H1 (cell line): ENCODE data around the gene WNT5A. TPM values are rescaled to one million over a fixed set of nuclear protein-coding genes. Genes with fewer than 3 reads are reported as not detected.

ENCODE experiments used
- CTCF ChIA-PET: fragments of 300-600 bp; sonication (Branson Sonifier 250); formaldehyde crosslinking; loops from one replicate; lab custom pipeline; 2021; ENCODE audit not compliant: partially characterized antibody; lab: Charles Lee
- POLR2A ChIA-PET: fragments of 300-600 bp; sonication (Branson Sonifier 250); formaldehyde crosslinking; loops from one replicate; lab custom pipeline; 2021; ENCODE audit warnings: inconsistent platforms; ENCODE audit not compliant: partially characterized antibody; lab: Charles Lee
- DNase-seq, 2 experiments: peaks; one replicate each; pipeline versions ENCODE4 v3.0.0 to v3.0.0-alpha.2; 2010 to 2022; ENCODE audit warnings: low spot score in 2 of 2, low read depth in 1 of 2, mixed read lengths in 1 of 2
- FAIRE-seq: peaks from 2 replicates; lab custom pipeline; 2011; peaks lifted over from hg19 to GRCh38; lab: Jason Lieb, UNC
- H2AFZ ChIP-seq: 2 replicates; pipeline ENCODE4 v1.8.1; 2012; ENCODE audit warnings: low read length, inconsistent platforms
- H2AK5ac ChIP-seq: 2 replicates; pipeline ENCODE4 v1.6.1; 2013; ENCODE audit warnings: low read depth, low read length
- H2BK120ac ChIP-seq: replicated peaks from 2 replicates; pipeline ENCODE3; 2013; ENCODE audit warnings: low read depth, low read length, inconsistent platforms
- H2BK12ac ChIP-seq: 2 replicates; pipeline ENCODE4 v1.6.1; 2013; ENCODE audit warnings: low read depth, low read length
- H2BK15ac ChIP-seq: 2 replicates; pipeline ENCODE4 v1.6.1; 2013; ENCODE audit warnings: low read length
- H2BK20ac ChIP-seq: 2 replicates; pipeline ENCODE4 v1.6.1; 2013; ENCODE audit warnings: low read length
- H2BK5ac ChIP-seq: 2 replicates; pipeline ENCODE4 v1.6.1; 2013; ENCODE audit warnings: low read depth, low read length
- H3K14ac ChIP-seq: 2 replicates; pipeline ENCODE4 v1.6.1; 2013; ENCODE audit warnings: inconsistent platforms; ENCODE audit not compliant: insufficient read length
- H3K18ac ChIP-seq: 2 replicates; pipeline ENCODE4 v1.6.1; 2013; ENCODE audit warnings: low read length; ENCODE audit errors: extremely low read depth
- H3K23ac ChIP-seq: 2 replicates; pipeline ENCODE4 v1.6.1; 2013; ENCODE audit warnings: inconsistent platforms; ENCODE audit not compliant: insufficient read length
- H3K23me2 ChIP-seq: 2 replicates; pipeline ENCODE4 v1.6.1; 2013; ENCODE audit warnings: low read depth, low read length
- H3K27ac ChIP-seq: 2 replicates; pipeline ENCODE4 v1.6.1; 2011; ENCODE audit warnings: low read depth, low read length, inconsistent platforms
- H3K27me3 ChIP-seq, 4 experiments: replicated peaks in 1 of 4; 1 replicate in 1 of 4; 2 replicates in 3 of 4; pipeline versions ENCODE4 v1.6.1 to v1.8.1; 2011 to 2013; ENCODE audit warnings: low read length in 3 of 4, mild to moderate bottlenecking in 3 of 4, inconsistent platforms in 2 of 4, mixed read lengths in 2 of 4, moderate library complexity in 1 of 4; ENCODE audit not compliant: control insufficient read depth in 3 of 4, insufficient read depth in 3 of 4; ENCODE audit errors: extremely low read depth in 1 of 4
- H3K36me3 ChIP-seq, 4 experiments: 2 replicates each; pipeline versions ENCODE4 v1.6.1 to v1.8.1; 2011 to 2013; ENCODE audit warnings: mild to moderate bottlenecking in 4 of 4, low read length in 3 of 4, moderate library complexity in 2 of 4, control low read depth in 1 of 4, inconsistent platforms in 1 of 4; ENCODE audit not compliant: insufficient read depth in 4 of 4, control insufficient read depth in 2 of 4
- H3K4ac ChIP-seq: replicated peaks from 2 replicates; pipeline ENCODE3; 2013; ENCODE audit warnings: low read length, low read depth, mixed read lengths, inconsistent platforms; ENCODE audit not compliant: insufficient read length
- H3K4me1 ChIP-seq, 4 experiments: replicated peaks in 1 of 4; 1 replicate in 1 of 4; 2 replicates in 3 of 4; pipeline versions ENCODE4 v1.6.1 to v1.8.1; 2011 to 2013; ENCODE audit warnings: low read length in 3 of 4, inconsistent platforms in 2 of 4, mixed read lengths in 1 of 4; ENCODE audit not compliant: insufficient read depth in 4 of 4, control insufficient read depth in 3 of 4
- H3K4me2 ChIP-seq, 2 experiments: 2 replicates each; pipeline versions ENCODE4 v1.6.1 to v1.8.1; 2011 to 2013; ENCODE audit warnings: low read depth in 2 of 2, low read length in 2 of 2, control low read depth in 1 of 2, inconsistent platforms in 1 of 2, mild to moderate bottlenecking in 1 of 2; ENCODE audit not compliant: insufficient read depth in 1 of 2
- H3K4me3 ChIP-seq, 4 experiments: fragments of 200-600, 300-600 bp in 1 of 4; sonication (generic), shearing (Covaris generic), sonication (Bioruptor Twin) in 1 of 4; 2 replicates each; pipeline versions ENCODE4 v1.5.1 to v1.8.1; 2011 to 2016; ENCODE audit warnings: low read length in 4 of 4, low read depth in 3 of 4, control low read depth in 2 of 4, inconsistent platforms in 2 of 4, mild to moderate bottlenecking in 2 of 4, mixed read lengths in 1 of 4, moderate library complexity in 1 of 4; ENCODE audit not compliant: insufficient read depth in 2 of 4; ENCODE audit errors: extremely low read depth in 1 of 4
- H3K56ac ChIP-seq: replicated peaks from 2 replicates; pipeline ENCODE3; 2013; ENCODE audit warnings: low read depth, mild to moderate bottlenecking, mixed read lengths, low read length, inconsistent platforms; ENCODE audit not compliant: insufficient read length
- H3K79me1 ChIP-seq: 2 replicates; pipeline ENCODE4 v1.6.1; 2013; ENCODE audit warnings: low read depth, low read length, control low read depth
- H3K79me2 ChIP-seq, 2 experiments: 2 replicates each; pipeline versions ENCODE4 v1.6.1 to v1.8.1; 2012 to 2013; ENCODE audit warnings: low read length in 2 of 2, mild to moderate bottlenecking in 2 of 2, inconsistent platforms in 1 of 2; ENCODE audit not compliant: insufficient read depth in 2 of 2, control insufficient read depth in 1 of 2
- H3K9ac ChIP-seq, 4 experiments: replicated peaks in 1 of 4; 1 replicate in 1 of 4; 2 replicates in 3 of 4; pipeline versions ENCODE4 v1.6.1 to v1.8.1; 2011 to 2013; ENCODE audit warnings: low read depth in 3 of 4, low read length in 3 of 4, control low read depth in 2 of 4, mild to moderate bottlenecking in 2 of 4, moderate library complexity in 2 of 4, inconsistent platforms in 1 of 4; ENCODE audit errors: extremely low read depth in 1 of 4
- H3K9me3 ChIP-seq, 2 experiments: 2 replicates each; pipeline versions ENCODE4 v1.6.1 to v1.8.1; 2012 to 2013; ENCODE audit warnings: mild to moderate bottlenecking in 2 of 2, moderate library complexity in 2 of 2, control low read depth in 1 of 2, inconsistent platforms in 1 of 2, low read depth in 1 of 2, low read length in 1 of 2, mixed read lengths in 1 of 2; ENCODE audit not compliant: insufficient read depth in 2 of 2
- H4K20me1 ChIP-seq, 2 experiments: replicated peaks in 1 of 2; 2 replicates each; pipeline versions ENCODE3 to v1.8.1; 2011 to 2013; ENCODE audit warnings: inconsistent platforms in 2 of 2, low read length in 2 of 2, mild to moderate bottlenecking in 1 of 2; ENCODE audit not compliant: insufficient read depth in 2 of 2, control insufficient read depth in 1 of 2
- H4K5ac ChIP-seq: 2 replicates; pipeline ENCODE4 v1.6.1; 2013; ENCODE audit warnings: low read length, low read depth, mixed read lengths, inconsistent platforms; ENCODE audit not compliant: insufficient read length
- H4K8ac ChIP-seq: 2 replicates; pipeline ENCODE4 v1.8.0; 2013; ENCODE audit warnings: mild to moderate bottlenecking, moderate library complexity, low read length, inconsistent platforms; ENCODE audit not compliant: insufficient read depth; ENCODE audit errors: extremely low read depth
- H4K91ac ChIP-seq: replicated peaks from 2 replicates; pipeline ENCODE3; 2013; ENCODE audit warnings: low read length, mixed read lengths, inconsistent platforms; ENCODE audit not compliant: insufficient read length
- BCL11A ChIP-seq, 2 experiments: IDR thresholded peaks; one replicate each; pipeline ENCODE4 v1.6.1; 2011; ENCODE audit warnings: low read depth in 2 of 2, low read length in 2 of 2, mild to moderate bottlenecking in 2 of 2
- CTBP2 ChIP-seq: IDR thresholded peaks from 2 replicates; pipeline ENCODE4 v1.7.0; 2011; ENCODE audit warnings: borderline replicate concordance, mild to moderate bottlenecking, moderate library complexity, mixed read lengths, low read length; ENCODE audit not compliant: insufficient read depth, insufficient read length
- EZH2 ChIP-seq: fragments of 200-600 bp; sonication (generic); IDR thresholded peaks from 2 replicates; pipeline ENCODE4 v1.7.1; 2012; ENCODE audit warnings: low read depth, mild to moderate bottlenecking, moderate library complexity, low read length, inconsistent platforms; ENCODE audit not compliant: severe bottlenecking
- FOSL1 ChIP-seq: IDR thresholded peaks from 2 replicates; pipeline ENCODE4 v1.6.1; 2011; ENCODE audit warnings: mild to moderate bottlenecking, low read depth, low read length, moderate library complexity; ENCODE audit not compliant: insufficient read depth
- HDAC6 ChIP-seq: IDR thresholded peaks from one replicate; pipeline ENCODE4 v1.7.1; 2012; ENCODE audit warnings: low read depth, mild to moderate bottlenecking, inconsistent platforms, low read length, moderate library complexity
- MAFK ChIP-seq: IDR thresholded peaks from 2 replicates; pipeline ENCODE4 v1.6.1; 2012; ENCODE audit warnings: low read depth, mild to moderate bottlenecking, improper control_type of control experiment, low read length
- SIN3A ChIP-seq, 2 experiments: IDR thresholded peaks in 1 of 2; conservative IDR thresholded peaks in 1 of 2; 2 replicates each; pipeline ENCODE4 v1.6.1; 2011 to 2012; ENCODE audit warnings: low read length in 2 of 2, improper control_type of control experiment in 1 of 2, low read depth in 1 of 2, mild to moderate bottlenecking in 1 of 2
- SIX5 ChIP-seq: IDR thresholded peaks from 2 replicates; pipeline ENCODE4 v1.6.1; 2011; ENCODE audit warnings: mild to moderate bottlenecking, low read depth, low read length
- SP2 ChIP-seq: IDR thresholded peaks from 2 replicates; pipeline ENCODE4 v1.6.1; 2012; ENCODE audit warnings: mild to moderate bottlenecking, low read length, inconsistent platforms
- WGBS, 2 experiments: shearing (Covaris generic) in 1 of 2; methylation state at CpG; one replicate each; pipeline versions ENCODE4 v1.1.6 to v1.1.7; 2013 to 2015; ENCODE audit warnings: low lambda C conversion rate in 2 of 2, mixed read lengths in 2 of 2, inconsistent platforms in 1 of 2, low coverage in 1 of 2, missing lambda C conversion rate in 1 of 2; ENCODE audit not compliant: insufficient replicate concordance in 2 of 2, insufficient coverage in 1 of 2, insufficient read length in 1 of 2; ENCODE audit errors: extremely low coverage in 1 of 2, missing lambda C conversion rate in 1 of 2; 5-methylcytosine and 5-hydroxymethylcytosine counted together
- long read RNA-seq, 2 experiments: library from RNA in 1 of 2; library from capped mRNA in 1 of 2; stranded (forward); transcript quantifications; one replicate each; pipeline ENCODE4 v2.0.0, GENCODE V29; 2021; ENCODE audit warnings: inconsistent platforms in 1 of 2
- polyA minus RNA-seq, 3 experiments: library from RNA; depleted of rRNA, polyadenylated mRNA; stranded (reverse); fragments of >200 nt; gene quantifications; 1 replicate in 2 of 3; 2 replicates in 1 of 3; pipeline ENCODE4 v1.2.3, GENCODE V29; 2011
- polyA plus RNA-seq, 7 experiments: library from polyadenylated mRNA; depleted of rRNA in 3 of 7; stranded (reverse) in 5 of 7; unstranded in 2 of 7; fragments of >200 nt in 5 of 7; fragments of 200-250 nt in 2 of 7; gene quantifications; 1 replicate in 5 of 7; 2 replicates in 1 of 7; 4 replicates in 1 of 7; pipeline versions ENCODE4 v1.2.1 to v1.2.3, GENCODE V29; 2011 to 2013; ENCODE audit warnings: missing spikeins in 2 of 7, mixed read lengths in 2 of 7
- total RNA-seq: library from RNA; stranded (reverse); fragmentation: NEBNext Ultra II Directional; extraction: Animal tissue kit (Norgen Biotek cat#: 25700); gene quantifications from 2 replicates; pipeline ENCODE4 v1.2.1, GENCODE V29; 2021
- TF ChIP-seq, protein P1 (sequence below): IDR thresholded peaks from 2 replicates; pipeline ENCODE4 v1.6.1; 2012; ENCODE audit warnings: inconsistent platforms

Gene WNT5A
- total RNA-seq: 3.3 and 5.6 TPM in 2 replicates
- 3.9 and 4.2 TPM in 2 replicates for polyA plus RNA-seq (2011; rRNA removed)
- polyA plus RNA-seq (2011; cell fraction: cytosol; rRNA removed): 2.8 TPM
- polyA plus RNA-seq (2011; cell fraction: nucleus; rRNA removed): 8.1 TPM
- polyA plus RNA-seq (2012, experiment 1 of 2): 2.7 to 4.3 TPM (median 3.2 TPM) in 4 replicates
- 0.49 TPM for polyA plus RNA-seq (2012, experiment 2 of 2)
- 2.2 TPM for polyA plus RNA-seq (2013, experiment 1 of 2)
- 2.2 TPM for polyA plus RNA-seq (2013, experiment 2 of 2)
- polyA minus RNA-seq (2011; rRNA and poly(A)+ RNA removed): 6.5 and 13.0 TPM in 2 replicates
- polyA minus RNA-seq (2011; cell fraction: cytosol; rRNA and poly(A)+ RNA removed): 10.1 TPM
- polyA minus RNA-seq (2011; cell fraction: nucleus; rRNA and poly(A)+ RNA removed): 12.2 TPM
- long read RNA-seq, experiment 1: 0 reads
- long read RNA-seq, experiment 2: 0 reads

DNA sequence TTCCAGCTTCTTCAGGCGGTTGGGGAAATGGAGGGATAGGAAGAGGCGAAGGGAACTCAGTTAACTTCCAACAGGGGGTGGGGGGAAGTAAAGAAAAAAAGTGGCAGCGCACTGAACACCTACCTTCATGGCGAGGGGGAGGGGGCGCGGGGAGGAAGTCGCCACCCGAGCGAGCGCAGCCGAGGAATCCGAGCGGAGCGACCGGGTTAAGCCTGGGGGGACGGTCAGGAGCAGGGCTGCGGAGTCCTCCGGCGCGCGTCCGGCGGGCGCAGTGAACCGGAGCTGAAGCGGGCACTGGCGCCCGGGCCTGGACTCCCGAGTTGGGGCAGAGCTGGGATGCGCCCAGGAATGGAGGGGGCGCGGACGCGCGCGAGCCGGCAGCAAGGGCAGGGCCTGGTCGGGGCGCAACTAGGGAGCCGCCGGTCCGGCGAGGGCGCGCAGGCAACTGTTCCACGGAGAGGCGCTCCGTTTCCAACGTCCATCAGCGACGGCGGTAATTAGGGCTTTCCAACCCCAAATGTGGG, at the start of gene WNT5A:
TSS of gene WNT5A (minus strand) at position 450 of the 524 bp plus-strand sequence. CDS start at position 129, 321 bp downstream.
- H3K23me2 ChIP-seq: peaks cover 54% of the 10 kb centered on the region
- H3K56ac ChIP-seq: no peak within 1 kb of the TSS
- no peak within 1 kb of the TSS for H3K27ac ChIP-seq
- peak within 1 kb of the TSS; percentile 13; the same call in 1 of the 2 replicates for H2BK20ac ChIP-seq
- no peak within 1 kb of the TSS for H3K23ac ChIP-seq
- FAIRE-seq: no peak
- H4K8ac ChIP-seq: no peak within 1 kb of the TSS; the same call in 1 of the 2 replicates
- H3K36me3 ChIP-seq: no peaks in the 10 kb centered on the region
- no peak within 1 kb of the TSS for H2AK5ac ChIP-seq
- no peak within 1 kb of the TSS for H2BK120ac ChIP-seq
- H4K5ac ChIP-seq: peak within 1 kb of the TSS; percentile 36
- H2BK5ac ChIP-seq: no peak within 1 kb of the TSS; the same call in 1 of the 2 replicates
- no peak within 1 kb of the TSS for H3K14ac ChIP-seq
- peaks cover 25 to 82% (median 68%) of the 10 kb centered on the region in 4 experiments for H3K27me3 ChIP-seq
- H3K18ac ChIP-seq: peak within 1 kb of the TSS; percentile 88
- H3K9ac ChIP-seq: peak within 1 kb of the TSS in 1 of 4 experiments; percentile 62; a peak in 3 of 7 replicates
- peak within 1 kb of the TSS; percentile 42 to 90 (median 70) for H3K4me3 ChIP-seq
- peak within 1 kb of the TSS; percentile 88; the same call in 1 of the 2 replicates for H2BK15ac ChIP-seq
- H3K79me2 ChIP-seq: no peaks in the 10 kb centered on the region
- no peaks in the 10 kb centered on the region for H3K9me3 ChIP-seq
- no peaks in the 10 kb centered on the region for H3K79me1 ChIP-seq
- ChIA-PET POLR2A (no interaction called here), CTCF (interaction anchor here (0.9 to 2.8 kb wide), 11 partner anchors 10 to 413 kb away, joined by 3 to 18 read pairs (median 3); no protein-coding TSS in a partner anchor)
- no peak within 1 kb of the TSS for H3K4ac ChIP-seq
- H3K4me1 ChIP-seq: peaks cover 6 to 31% (median 18%) of the 10 kb centered on the region in 4 experiments
- H4K91ac ChIP-seq: peak within 1 kb of the TSS; percentile 78
- H2AFZ ChIP-seq: 0 out of 2 replicates have a peak within 1 kb of the TSS, but pooled peaks have one; percentile 46
- WGBS, 2 experiments: 1% methylated on average over 40 of the region's 52 CpGs; no CpG with 5 or more reads in 1 of the 2 experiments
- H4K20me1 ChIP-seq: peaks cover 5 to 8% of the 10 kb centered on the region in 2 experiments
- peak within 1 kb of the TSS; percentile 71; the same call in 1 of the 2 replicates for H2BK12ac ChIP-seq
- H3K4me2 ChIP-seq: peak within 1 kb of the TSS; percentile 99
- no peak for DNase-seq
- TF ChIP-seq MAFK (no peak), SP2 (no peak), SIN3A (conservative IDR thresholded peaks at IDR 0.05 in 1 of 2, IDR thresholded peaks at IDR 0.05 in 1 of 2; ENCODE audit: low read depth in 1 of 2, low read length in 2 of 2) (0 out of 4 replicates have a peak, but pooled peaks of 1 of the 2 experiments have one; percentile 12), CTBP2 (no peak), HDAC6 (no peak), FOSL1 (no peak), BCL11A (IDR thresholded peaks at IDR 0.05; ENCODE audit: low read depth in 2 of 2, low read length in 2 of 2) (no peak), SIX5 (no peak), EZH2 (no peak)
- TF ChIP-seq, protein P1, sequence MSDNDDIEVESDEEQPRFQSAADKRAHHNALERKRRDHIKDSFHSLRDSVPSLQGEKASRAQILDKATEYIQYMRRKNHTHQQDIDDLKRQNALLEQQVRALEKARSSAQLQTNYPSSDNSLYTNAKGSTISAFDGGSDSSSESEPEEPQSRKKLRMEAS: 0 out of 2 replicates have a peak, but pooled peaks have one; percentile 5
